NB4 (cell line): ENCODE measurements around the gene DMRTB1.

ENCODE experiments used
- DNase-seq: peaks from one replicate; pipeline ENCODE4 v3.0.0; 2010; ENCODE audit warnings: low read depth
- H3K4me3 ChIP-seq: one replicate; pipeline ENCODE4 v1.5.1; 2011; ENCODE audit warnings: mild to moderate bottlenecking, low read depth, low read length, moderate library complexity
- CTCF ChIP-seq: IDR thresholded peaks from one replicate; pipeline ENCODE4 v1.5.1; 2012; ENCODE audit warnings: low read depth, low read length
- MAX ChIP-seq: IDR thresholded peaks from 2 replicates; pipeline ENCODE4 v1.6.1; 2011; ENCODE audit warnings: low read depth, low read length
- MYC ChIP-seq: IDR thresholded peaks from 2 replicates; pipeline ENCODE4 v1.6.1; 2011; ENCODE audit warnings: low read depth, low read length
- POLR2A ChIP-seq: IDR thresholded peaks from 2 replicates; pipeline ENCODE4 v1.6.1; 2011; ENCODE audit warnings: mild to moderate bottlenecking; ENCODE audit not compliant: insufficient read length; ENCODE audit errors: extremely low read depth

The DMRTB1 gene

DNA sequence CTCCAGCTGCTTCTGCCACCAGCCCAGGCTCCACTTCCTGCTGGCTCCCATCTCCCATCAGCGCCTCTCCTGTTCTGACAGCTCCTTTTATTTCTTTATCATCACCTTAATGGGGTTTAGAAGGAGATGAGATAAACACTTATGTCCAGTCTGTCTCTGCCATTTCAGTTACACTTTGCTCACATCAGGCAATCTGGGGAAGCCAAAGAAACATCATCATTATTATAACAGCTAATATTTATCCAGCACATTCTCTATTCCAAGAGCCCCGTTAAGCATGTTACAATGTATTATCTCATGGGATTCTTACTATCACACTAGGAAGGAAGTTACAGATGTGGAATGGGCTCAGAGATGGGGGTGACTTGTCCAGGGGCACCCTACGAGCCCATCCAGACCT lies 31.2 kb downstream of the DMRTB1 start:
- no peak for DNase-seq
- TF ChIP-seq MYC, result no peak
- no peak for TF ChIP-seq MAX
- H3K4me3 ChIP-seq, result no peak overlapping the region

DNA sequence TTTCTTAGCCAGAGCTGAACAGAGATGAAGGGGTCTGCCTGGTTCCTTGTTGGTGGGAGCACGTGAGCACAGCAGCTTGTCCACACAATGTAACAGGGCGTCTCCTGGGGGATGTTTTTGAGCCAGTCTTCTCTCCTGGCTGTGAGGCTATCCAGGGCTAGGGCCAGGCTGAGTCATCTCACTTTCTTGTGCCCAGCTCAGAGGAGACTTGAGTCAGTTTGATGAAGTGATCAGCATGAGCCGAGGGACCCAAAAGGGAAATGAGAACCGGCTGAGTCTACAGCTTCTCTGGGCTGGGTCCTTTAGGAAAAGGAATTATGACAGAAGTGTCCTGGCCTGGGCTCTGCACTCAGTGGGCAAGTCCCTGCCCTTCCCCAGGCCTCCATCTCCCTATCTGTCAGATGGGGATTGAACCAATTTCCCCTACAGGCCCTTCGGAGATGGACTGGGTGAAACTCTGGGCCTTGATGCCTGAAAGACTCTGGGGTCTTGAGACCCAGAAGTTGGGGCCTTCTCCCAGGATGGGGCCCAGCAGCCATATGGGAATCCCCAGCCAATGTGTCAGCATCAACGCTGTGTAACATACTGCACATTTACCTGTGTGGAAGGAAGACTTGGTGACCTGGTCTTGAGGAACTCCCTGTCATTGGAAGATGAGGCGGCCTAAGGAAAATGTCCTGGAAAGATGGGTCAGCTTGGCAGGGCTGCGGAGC lies 36.6 kb downstream of the DMRTB1 start:
- TF ChIP-seq MYC (no peak), MAX (no peak), CTCF (no peak), POLR2A (no peak)
- no peak overlapping the region for H3K4me3 ChIP-seq
- DNase-seq, result no peak

- DNase-seq, result peak; percentile 22
- TF ChIP-seq MYC, result peak; percentile 44; the same call in 1 of the 2 replicates
- TF ChIP-seq POLR2A, result no peak
- TF ChIP-seq MAX, result peak; percentile 52; the same call in 1 of the 2 replicates
- no peak overlapping the region for H3K4me3 ChIP-seq
These were observed 39.4 kb downstream of the DMRTB1 start for GRCh38 chr1:53498555-53499131.

DNA sequence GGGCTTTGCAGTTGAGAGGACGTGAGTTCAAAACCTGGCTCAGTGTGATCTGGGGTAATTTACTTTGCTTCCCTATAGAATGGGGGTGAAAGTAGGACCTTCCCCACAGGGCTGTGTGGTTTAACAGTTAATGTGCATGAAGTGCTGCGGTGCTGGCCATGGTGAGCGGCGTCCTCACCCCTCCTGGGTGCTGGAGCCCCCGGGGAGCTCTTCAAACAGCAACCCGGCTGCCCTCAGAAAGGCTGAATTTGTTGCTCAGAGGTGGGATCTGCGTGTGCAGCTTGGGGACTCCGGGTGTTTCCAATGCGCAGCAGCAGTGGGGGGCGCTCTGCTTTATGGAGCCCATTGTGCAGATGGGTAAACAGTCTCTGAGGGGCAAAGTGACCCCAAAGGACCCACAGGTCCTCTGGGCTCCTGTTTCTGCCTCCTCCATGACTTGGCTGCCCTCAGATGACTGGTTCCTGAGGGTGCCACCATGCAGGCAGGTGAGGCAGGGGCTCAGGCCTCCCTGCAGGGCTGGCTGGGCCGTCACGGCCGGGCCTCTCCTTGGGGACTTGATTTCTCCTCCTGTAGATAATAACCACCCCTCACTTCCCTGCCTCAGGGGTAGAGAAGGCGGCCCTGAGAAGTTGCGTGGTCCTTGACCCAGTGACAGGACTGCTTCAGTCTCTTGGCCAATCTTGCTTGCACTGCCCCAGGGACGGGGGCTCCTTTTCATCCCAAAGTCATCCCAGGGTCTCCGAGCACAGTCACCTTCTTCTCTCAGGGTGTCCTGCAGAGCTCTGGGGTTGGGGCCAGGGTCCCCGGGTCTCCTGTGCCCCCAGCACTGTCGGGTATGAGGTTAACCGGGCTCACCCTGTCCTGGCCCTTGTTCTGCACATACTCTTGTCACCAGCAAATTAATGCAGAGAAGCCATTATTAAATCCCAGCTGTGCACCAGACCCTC lies 40.3 kb downstream of the DMRTB1 start:
- H3K4me3 ChIP-seq, result no peak overlapping the region
- TF ChIP-seq CTCF (no peak), MYC (no peak), POLR2A (no peak), MAX (no peak)
- no peak for DNase-seq

DNA sequence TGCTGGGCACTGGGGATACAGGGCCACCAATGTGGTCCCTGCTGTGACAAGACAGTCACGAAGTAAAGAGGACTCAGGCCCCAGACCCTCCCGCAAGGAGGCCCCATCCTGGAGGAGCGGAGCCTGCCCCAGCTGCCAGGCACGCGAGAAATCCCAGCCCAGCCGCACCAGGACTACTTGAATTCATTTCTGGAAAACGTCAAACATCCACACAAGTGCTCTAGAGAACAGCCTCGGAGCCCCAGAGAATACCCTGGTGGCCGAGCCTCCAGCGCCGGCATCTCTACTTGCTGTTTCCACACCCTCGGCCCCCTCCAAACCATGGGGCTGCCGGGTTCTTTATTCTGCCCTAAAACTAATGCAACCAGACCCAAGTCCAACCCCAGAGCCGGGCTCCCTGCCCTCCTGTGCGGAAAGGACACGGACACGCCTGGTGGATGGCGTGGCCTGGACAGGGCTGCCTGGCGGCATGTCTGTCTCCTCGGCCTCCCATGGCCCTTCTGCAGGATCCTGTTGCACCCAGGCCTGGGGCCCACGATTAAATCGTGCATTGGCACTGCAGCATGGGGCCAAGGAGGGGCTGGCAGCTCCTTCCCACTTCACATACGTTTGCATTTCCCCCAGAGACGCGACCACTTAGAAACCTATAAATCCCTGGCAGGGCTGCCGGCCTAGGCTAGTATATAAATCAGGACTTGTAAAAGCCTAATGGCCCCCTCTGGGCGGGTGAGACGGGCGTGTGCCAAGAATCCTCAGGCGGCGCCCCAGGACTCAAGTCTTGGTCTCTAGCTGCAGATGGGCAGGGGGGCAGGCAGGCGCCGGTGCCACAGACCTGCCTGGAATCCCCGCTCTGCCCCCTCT lies 41.2 kb downstream of the DMRTB1 start:
- no peak for DNase-seq
- TF ChIP-seq MYC (no peak), CTCF (no peak), MAX (no peak), POLR2A (no peak)
- no peak overlapping the region for H3K4me3 ChIP-seq
